Neuronal stem cell (in vitro differentiated cells): ENCODE results near the gene SND1.

Experiments used
- DNase-seq: peaks from one replicate; pipeline ENCODE4 v3.0.0-alpha.2; 2013; ENCODE audit warnings: low spot score
- H2AFZ ChIP-seq: one replicate; pipeline ENCODE4 v1.6.1; 2013; ENCODE audit warnings: mild to moderate bottlenecking, low read length, inconsistent platforms
- H2AK5ac ChIP-seq: 2 replicates; pipeline ENCODE4 v1.6.1; 2013; ENCODE audit warnings: low read depth, mild to moderate bottlenecking, inconsistent platforms, low read length, moderate library complexity, mixed read lengths
- H2BK120ac ChIP-seq: 2 replicates; pipeline ENCODE4 v1.6.1; 2013; ENCODE audit warnings: low read depth, mild to moderate bottlenecking, inconsistent platforms, low read length, moderate library complexity, mixed read lengths
- H2BK12ac ChIP-seq: one replicate; pipeline ENCODE4 v1.6.1; 2013; ENCODE audit warnings: low read length, inconsistent platforms
- H2BK15ac ChIP-seq: 2 replicates; pipeline ENCODE4 v1.6.1; 2013; ENCODE audit warnings: mild to moderate bottlenecking, low read length, inconsistent platforms, mixed read lengths
- H2BK5ac ChIP-seq: one replicate; pipeline ENCODE4 v1.6.1; 2013; ENCODE audit warnings: inconsistent platforms, mild to moderate bottlenecking, low read length, moderate library complexity
- H3K14ac ChIP-seq: one replicate; pipeline ENCODE4 v1.6.1; 2013; ENCODE audit warnings: low read length, inconsistent platforms
- H3K18ac ChIP-seq: 2 replicates; pipeline ENCODE4 v1.6.1; 2013; ENCODE audit warnings: low read length, inconsistent platforms
- H3K23ac ChIP-seq: 2 replicates; pipeline ENCODE4 v1.6.1; 2013; ENCODE audit warnings: low read depth, mild to moderate bottlenecking, mixed read lengths, low read length, inconsistent platforms; ENCODE audit not compliant: poor library complexity
- H3K27ac ChIP-seq: replicated peaks from 3 replicates; pipeline ENCODE4 v1.5.1; 2013; ENCODE audit warnings: low read length, inconsistent platforms
- H3K27me3 ChIP-seq, 3 experiments: 2 replicates each; pipeline ENCODE4 v1.6.1; 2013; ENCODE audit warnings: low read length in 3 of 3, mild to moderate bottlenecking in 2 of 3, inconsistent platforms in 1 of 3, low read depth in 1 of 3, mixed read lengths in 1 of 3, moderate library complexity in 1 of 3; ENCODE audit not compliant: control insufficient read depth in 3 of 3, insufficient read depth in 3 of 3
- H3K36me3 ChIP-seq, 2 donors: replicated peaks in 1 of 2; 2 replicates each; pipeline ENCODE4 v1.6.1; 2013; ENCODE audit warnings: low read length in 2 of 2; ENCODE audit not compliant: control insufficient read depth in 2 of 2, insufficient read depth in 2 of 2
- H3K4ac ChIP-seq: 2 replicates; pipeline ENCODE4 v1.6.1; 2013; ENCODE audit warnings: inconsistent platforms, mild to moderate bottlenecking, low read length, moderate library complexity
- H3K4me1 ChIP-seq, 2 donors: 1 replicate in 1 of 2; 2 replicates in 1 of 2; pipeline ENCODE4 v1.6.1; 2013; ENCODE audit warnings: low read length in 2 of 2, low read depth in 1 of 2; ENCODE audit not compliant: control insufficient read depth in 2 of 2, insufficient read depth in 1 of 2
- H3K4me2 ChIP-seq: one replicate; pipeline ENCODE4 v1.6.1; 2013; ENCODE audit warnings: mild to moderate bottlenecking, low read length, inconsistent platforms; ENCODE audit not compliant: insufficient read depth, poor library complexity, severe bottlenecking
- H3K4me3 ChIP-seq, 2 donors: 2 replicates each; pipeline ENCODE4 v1.5.1; 2013; ENCODE audit warnings: low read length in 2 of 2, mild to moderate bottlenecking in 2 of 2, inconsistent platforms in 1 of 2, moderate library complexity in 1 of 2
- H3K79me1 ChIP-seq: one replicate; pipeline ENCODE4 v1.6.1; 2013; ENCODE audit warnings: low read depth, mild to moderate bottlenecking, inconsistent platforms, low read length, moderate library complexity
- H3K9ac ChIP-seq: one replicate; pipeline ENCODE4 v1.6.1; 2013; ENCODE audit warnings: mild to moderate bottlenecking, low read depth, low read length, inconsistent platforms; ENCODE audit not compliant: poor library complexity
- H3K9me3 ChIP-seq, 2 donors: replicated peaks in 1 of 2; 2 replicates each; pipeline versions ENCODE3 to v1.6.1; 2013; ENCODE audit warnings: low read length in 2 of 2, mild to moderate bottlenecking in 2 of 2, inconsistent platforms in 1 of 2, low read depth in 1 of 2, mixed read lengths in 1 of 2, moderate library complexity in 1 of 2; ENCODE audit not compliant: control insufficient read depth in 2 of 2, insufficient read depth in 1 of 2
- H4K8ac ChIP-seq: one replicate; pipeline ENCODE4 v1.6.1; 2013; ENCODE audit warnings: low read depth, mild to moderate bottlenecking, inconsistent platforms, low read length, moderate library complexity
- H4K91ac ChIP-seq: one replicate; pipeline ENCODE4 v1.6.1; 2013; ENCODE audit warnings: low read length, low read depth, mild to moderate bottlenecking, inconsistent platforms; ENCODE audit not compliant: poor library complexity
- WGBS, 2 donors: extraction: QIAGEN DNeasy Blood & Tissue Kit; methylation state at CpG; one replicate each; pipeline ENCODE4 v1.1.7; 2013; ENCODE audit warnings: missing lambda C conversion rate in 2 of 2, mixed read lengths in 1 of 2; ENCODE audit not compliant: insufficient read length in 2 of 2, insufficient replicate concordance in 1 of 2; ENCODE audit errors: extremely low coverage in 2 of 2; 5-methylcytosine and 5-hydroxymethylcytosine counted together

SND1 gene

DNA sequence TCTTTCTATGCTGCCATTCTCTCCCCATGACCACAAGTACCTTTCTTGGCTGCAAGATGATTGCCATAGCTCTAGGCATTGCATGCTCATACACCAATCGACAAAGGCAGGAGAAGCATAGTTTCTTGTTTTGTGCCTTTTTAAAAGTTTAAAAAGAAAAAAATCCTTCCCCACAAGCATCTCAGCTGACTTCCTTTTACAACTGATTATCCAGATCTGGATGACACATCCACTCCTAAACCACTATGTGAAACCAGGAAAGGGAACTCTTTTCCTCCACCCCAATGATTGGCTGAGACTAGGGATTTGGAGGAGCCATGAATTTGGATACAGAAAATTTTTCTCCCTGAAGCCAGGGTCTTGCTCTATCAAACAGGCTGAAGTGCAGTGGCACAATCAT lies 393.8 kb downstream of the SND1 start:
- H3K36me3 ChIP-seq: no peaks in the 10 kb centered on the region
- H3K9me3 ChIP-seq: no peaks in the 10 kb centered on the region
- no peak overlapping the region for H2BK5ac ChIP-seq
- no peak overlapping the region for H2AFZ ChIP-seq
- DNase-seq: no peak
- no peak overlapping the region for H2BK12ac ChIP-seq
- H3K4ac ChIP-seq: no peak overlapping the region
- H3K23ac ChIP-seq: no peak overlapping the region
- no peak overlapping the region for H2BK15ac ChIP-seq
- no peak overlapping the region for H3K18ac ChIP-seq
- H3K14ac ChIP-seq: no peak overlapping the region
- no peak overlapping the region for H4K91ac ChIP-seq
- peaks cover 7 to 13% of the 10 kb centered on the region in 2 donors for H3K4me1 ChIP-seq
- H3K27me3 ChIP-seq: no peaks in the 10 kb centered on the region
- no peak overlapping the region for H3K27ac ChIP-seq
- no peak overlapping the region for H2BK120ac ChIP-seq
- no peak overlapping the region for H2AK5ac ChIP-seq
- no peak overlapping the region for H3K9ac ChIP-seq
- H3K4me3 ChIP-seq: no peak overlapping the region
- H3K4me2 ChIP-seq: no peak overlapping the region
- H4K8ac ChIP-seq: no peak overlapping the region
- no CpG with 5 or more reads among the region's 1 CpG for WGBS, 2 donors
- H3K79me1 ChIP-seq: no peaks in the 10 kb centered on the region

DNA sequence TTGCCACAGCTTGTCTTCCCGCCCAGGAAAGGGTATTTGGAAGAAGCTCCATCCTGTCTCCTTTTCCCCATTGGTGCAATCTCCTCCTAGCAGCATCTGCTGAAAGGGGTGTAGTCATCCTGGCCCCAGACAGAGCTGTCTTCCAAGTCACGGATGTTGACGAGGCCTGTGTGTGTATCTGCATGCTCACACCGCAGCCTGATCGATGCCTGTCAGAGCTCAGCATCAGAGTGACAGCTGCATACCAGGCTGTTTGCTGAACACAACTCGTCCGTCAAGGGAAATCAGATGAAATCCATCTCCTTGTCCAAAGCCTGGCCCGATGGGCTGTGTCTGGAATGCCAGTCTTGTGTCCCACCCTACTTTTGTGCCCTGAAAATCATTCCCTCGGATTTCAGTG lies 400.4 kb downstream of the SND1 start:
- H3K4ac ChIP-seq: no peak overlapping the region
- whole genome bisulfite sequencing, 2 donors: no CpG with 5 or more reads among the region's 9 CpGs
- no peak overlapping the region for H3K23ac ChIP-seq
- H3K27ac ChIP-seq: no peak overlapping the region
- H2BK120ac ChIP-seq: no peak overlapping the region
- no peak overlapping the region for H2AK5ac ChIP-seq
- H3K4me1 ChIP-seq: no peaks in the 10 kb centered on the region
- no peaks in the 10 kb centered on the region for H3K27me3 ChIP-seq
- H3K79me1 ChIP-seq: no peaks in the 10 kb centered on the region
- H4K8ac ChIP-seq: no peak overlapping the region
- H3K9me3 ChIP-seq: no peaks in the 10 kb centered on the region
- no peak overlapping the region for H3K18ac ChIP-seq
- H2AFZ ChIP-seq: no peak overlapping the region
- no peak overlapping the region for H2BK12ac ChIP-seq
- H3K4me3 ChIP-seq: no peak overlapping the region
- H2BK15ac ChIP-seq: no peak overlapping the region
- no peak for DNase-seq
- no peak overlapping the region for H4K91ac ChIP-seq
- no peak overlapping the region for H3K9ac ChIP-seq
- H2BK5ac ChIP-seq: no peak overlapping the region
- H3K4me2 ChIP-seq: no peak overlapping the region
- H3K36me3 ChIP-seq: no peaks in the 10 kb centered on the region
- H3K14ac ChIP-seq: no peak overlapping the region

DNA sequence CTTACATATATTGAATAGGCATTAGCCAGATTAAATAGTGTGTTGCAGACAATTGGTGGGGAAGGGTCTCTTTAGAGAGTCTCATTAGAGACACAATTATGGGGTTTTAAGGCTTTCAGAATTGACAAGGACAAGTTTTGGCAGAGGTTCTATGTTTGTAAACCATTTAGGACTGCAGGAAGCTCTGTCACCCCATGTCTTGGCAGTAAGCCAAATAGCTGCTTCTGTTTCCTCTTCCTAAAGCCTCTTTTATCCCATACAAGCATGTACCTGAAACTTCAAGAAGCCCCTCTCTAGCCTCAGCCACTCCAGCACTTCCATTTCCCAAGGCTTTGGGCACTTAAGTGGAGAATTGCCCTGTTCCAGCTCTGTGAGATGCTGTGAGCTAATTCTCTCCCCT lies 401.0 kb downstream of the SND1 start:
- Histone ChIP-seq H2BK5ac (no peak overlapping the region), H3K79me1 (no peaks in the 10 kb centered on the region), H4K91ac (no peak overlapping the region), H2BK12ac (no peak overlapping the region), H3K4me2 (no peak overlapping the region), H2AFZ (no peak overlapping the region), H3K9me3 (no peaks in the 10 kb centered on the region), H3K14ac (no peak overlapping the region), H3K27ac (no peak overlapping the region), H2BK15ac (no peak overlapping the region), H3K18ac (no peak overlapping the region), H3K4me1 (no peaks in the 10 kb centered on the region), H3K4me3 (no peak overlapping the region), H3K23ac (no peak overlapping the region), H3K27me3 (no peaks in the 10 kb centered on the region), H3K36me3 (no peaks in the 10 kb centered on the region), H4K8ac (no peak overlapping the region), H2AK5ac (no peak overlapping the region), H3K4ac (no peak overlapping the region), H2BK120ac (no peak overlapping the region), H3K9ac (no peak overlapping the region)
- no peak for DNase-seq

DNA sequence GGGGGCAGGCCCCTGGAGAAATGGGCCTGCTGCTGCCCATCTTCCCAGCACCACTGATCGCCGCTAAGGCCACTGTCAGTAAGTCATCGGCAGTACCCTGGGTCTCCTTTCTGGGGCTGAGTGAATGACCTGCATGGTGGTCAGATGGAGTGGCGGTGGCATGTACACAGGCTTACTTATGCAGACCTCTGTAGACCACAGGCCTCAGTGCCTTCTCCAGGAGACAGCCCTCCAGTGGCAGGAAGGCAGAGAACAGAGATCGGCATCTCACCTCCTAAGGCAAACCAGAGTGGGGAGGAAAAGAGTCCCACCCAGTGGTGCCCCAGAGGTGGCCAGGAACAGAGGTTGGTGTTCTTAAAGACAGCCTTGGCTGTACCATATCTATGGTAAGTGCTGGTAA lies 402.0 kb downstream of the SND1 start:
- H4K91ac ChIP-seq: no peak overlapping the region
- no peak overlapping the region for H2BK120ac ChIP-seq
- no peak overlapping the region for H2AFZ ChIP-seq
- H3K18ac ChIP-seq: no peak overlapping the region
- H2BK12ac ChIP-seq: no peak overlapping the region
- H2BK5ac ChIP-seq: no peak overlapping the region
- H3K4me3 ChIP-seq: no peak overlapping the region
- H3K4ac ChIP-seq: no peak overlapping the region
- no peaks in the 10 kb centered on the region for H3K36me3 ChIP-seq
- no peak overlapping the region for H3K14ac ChIP-seq
- no peak overlapping the region for H3K9ac ChIP-seq
- no peak overlapping the region for H4K8ac ChIP-seq
- H3K79me1 ChIP-seq: no peaks in the 10 kb centered on the region
- H3K4me2 ChIP-seq: no peak overlapping the region
- DNase-seq: no peak
- peaks cover 0 to 2% of the 10 kb centered on the region in 2 donors for H3K4me1 ChIP-seq
- no CpG with 5 or more reads among the region's 5 CpGs for WGBS, 2 donors
- no peaks in the 10 kb centered on the region for H3K27me3 ChIP-seq
- H3K23ac ChIP-seq: no peak overlapping the region
- H3K27ac ChIP-seq: no peak overlapping the region
- H2AK5ac ChIP-seq: no peak overlapping the region
- no peaks in the 10 kb centered on the region for H3K9me3 ChIP-seq
- H2BK15ac ChIP-seq: no peak overlapping the region
